Pancreas (tissue), 10 donors: ENCODE results near the gene ASCC2. TPM values are rescaled to one million over a fixed set of nuclear protein-coding genes. Genes with fewer than 3 reads are reported as not detected.

Experiments used
- ATAC-seq, 4 donors: fragments of 200-7000 bp; cut with Tn5 transposase; one replicate each; pipeline versions ENCODE4 v1.8.0 to v1.9.1; 2020; ENCODE audit warnings: mild to moderate bottlenecking in 4 of 4, moderate library complexity in 4 of 4
- DNase-seq, 6 donors: peaks; one replicate each; pipeline ENCODE4 v3.0.0-alpha.2; 2020
- FAIRE-seq: peaks from 2 replicates; lab custom pipeline; 2012; peaks lifted over from hg19 to GRCh38; lab: Jason Lieb, UNC
- H3K27ac ChIP-seq, 4 donors: fragments of 200-600 bp; sonication (generic); 1 replicate in 3 of 4; 2 replicates in 1 of 4; pipeline versions ENCODE4 v1.5.0 to v1.8.0; 2020
- H3K27me3 ChIP-seq, 4 donors: fragments of 200-600 bp; one replicate each; pipeline ENCODE4 v1.8.0; 2021
- H3K36me3 ChIP-seq, 3 donors: fragments of 200-600 bp; sonication (generic) in 1 of 3; one replicate each; pipeline versions ENCODE4 v1.5.0 to v1.8.0; 2020 to 2021
- H3K4me1 ChIP-seq, 3 donors: fragments of 200-600 bp; one replicate each; pipeline ENCODE4 v1.8.0; 2021
- H3K4me3 ChIP-seq, 4 donors: fragments of 200-600 bp; sonication (generic) in 2 of 4; one replicate each; pipeline versions ENCODE4 v1.5.0 to v1.8.0; 2020 to 2021
- H3K9me3 ChIP-seq, 4 donors: fragments of 200-600 bp; one replicate each; pipeline ENCODE4 v1.8.0; 2021
- CTCF ChIP-seq, 4 donors: fragments of 200-600 bp; sonication (generic) in 3 of 4; IDR thresholded peaks; one replicate each; pipeline versions ENCODE4 v1.5.0 to v1.8.0; 2021; ENCODE audit warnings: antibody characterized with exemption in 4 of 4
- WGBS, 2 donors: extraction: QIAGEN DNeasy Blood & Tissue Kit; methylation state at CpG; one replicate each; pipeline ENCODE4 v1.1.7; 2013; 5-methylcytosine and 5-hydroxymethylcytosine counted together
- intact Hi-C, 3 donors: fragments of 100-400 bp; cut with DNase I; formaldehyde crosslinking; loops; one replicate each; pipeline versions ENCODE4 v1.11.1 to v1.14.2; 2022
- polyA plus RNA-seq, 2 donors: library from polyadenylated mRNA; stranded (reverse); fragments of 200-250 nt; gene quantifications; one replicate each; pipeline ENCODE4 v1.2.3, GENCODE V29; 2013
- total RNA-seq, 6 donors: library from RNA; stranded (reverse); fragmentation: NEBNext Ultra II Directional in 4 of 6; extraction: Animal tissue kit (Norgen Biotek cat#: 25700) in 4 of 6; gene quantifications; one replicate each; pipeline versions ENCODE4 v1.2.1 to v1.2.4, GENCODE V29; 2021 to 2023
- donor health status: healthy with polysubstance abuse.
- donor health status: DM: no; HTN: no; CAD: no; lungs with moderate emphysema.
- donor health status: DM: no; HTN: no; CAD: no.
- donor health status: control.
- donor health status: control.
- donor health status: Bipolar disorder and iron deficiency.
- donor health status: DM: yes; HTN: yes; CAD: no.
- donor health status: DM: no; HTN: no; CAD: no.
- donor health status: DM: no; HTN: no; CAD: no.
- donor health status: DM: yes; HTN: yes; CAD: no.

Gene ASCC2
- total and polyA plus RNA-seq, 8 donors: 26.4 to 66.6 (median 31.1) TPM

DNA sequence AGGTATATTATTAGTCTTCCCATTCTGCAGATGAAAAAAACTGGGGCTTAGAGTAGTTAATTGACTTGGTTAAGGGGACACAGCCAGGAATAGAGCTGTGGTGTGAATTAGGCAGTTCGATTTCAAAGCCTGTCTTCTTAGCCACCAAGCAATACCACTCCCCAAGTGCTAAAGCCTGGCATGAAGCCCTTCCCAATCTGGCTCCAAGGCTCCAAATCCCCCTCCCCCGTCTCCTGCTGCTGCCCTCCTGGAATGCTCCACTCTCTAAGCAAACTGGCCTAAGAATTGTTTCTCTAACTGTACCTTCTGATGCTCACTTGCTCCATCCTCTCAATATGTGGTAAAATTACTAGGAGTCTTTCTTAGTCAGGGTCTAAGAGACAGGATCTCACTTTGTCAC, 18.6 kb downstream of the ASCC2 start:
- WGBS, 2 donors: 87 to 100% methylated on average over 2 of the region's 2 CpGs
- H3K9me3 ChIP-seq: no peaks in the 10 kb centered on the region
- intact Hi-C loops: no loop called here
- H3K4me1 ChIP-seq: peaks cover 0 to 9% (median 0%) of the 10 kb centered on the region in 3 donors
- no peak overlapping the region for H3K27ac ChIP-seq
- no peak for DNase-seq
- no peaks in the 10 kb centered on the region for H3K27me3 ChIP-seq
- TF ChIP-seq CTCF (IDR thresholded peaks at IDR 0.05): no peak
- H3K4me3 ChIP-seq: no peak overlapping the region
- H3K36me3 ChIP-seq: peaks cover 0 to 18% (median 0%) of the 10 kb centered on the region in 3 donors
- no peak for ATAC-seq
- no peak for FAIRE-seq

GRCh38 chr22:29817724-29818123, 20.4 kb downstream of the ASCC2 start:
- no peaks in the 10 kb centered on the region for H3K27me3 ChIP-seq
- H3K4me3 ChIP-seq: no peak overlapping the region
- H3K4me1 ChIP-seq: peaks cover 0 to 9% (median 0%) of the 10 kb centered on the region in 3 donors
- H3K9me3 ChIP-seq: no peaks in the 10 kb centered on the region
- DNase-seq: no peak
- FAIRE-seq: no peak
- H3K27ac ChIP-seq: no peak overlapping the region
- intact Hi-C loops: no loop called here
- no peak for TF ChIP-seq CTCF (IDR thresholded peaks at IDR 0.05)
- ATAC-seq: no peak
- H3K36me3 ChIP-seq: peaks cover 0 to 23% (median 11%) of the 10 kb centered on the region in 3 donors
- WGBS, 2 donors: 86 to 94% methylated on average over 1 of the region's 1 CpG

DNA sequence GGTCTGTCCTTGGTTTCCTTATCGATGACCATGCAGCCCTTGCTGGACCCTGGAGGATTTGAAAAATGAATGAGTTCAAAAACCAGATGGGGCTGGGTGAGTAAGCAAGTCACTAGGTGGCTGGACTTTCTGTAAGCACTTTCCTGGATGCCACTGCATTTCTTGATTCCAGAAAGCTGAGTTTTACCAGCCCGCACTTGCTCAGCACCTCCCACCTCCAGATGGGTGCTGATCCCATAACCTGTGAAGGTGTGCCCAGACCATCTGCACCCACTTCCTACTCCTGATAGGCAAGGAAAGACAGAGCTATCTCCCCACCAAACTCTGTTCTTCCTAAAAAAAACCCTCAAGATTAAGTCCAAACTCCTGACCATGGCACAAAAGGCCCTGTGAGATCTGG, 21.1 kb downstream of the ASCC2 start:
- Histone ChIP-seq H3K4me1 (peaks cover 0 to 5% (median 0%) of the 10 kb centered on the region in 3 donors), H3K4me3 (no peak overlapping the region), H3K27ac (no peak overlapping the region), H3K36me3 (peaks cover 0 to 30% (median 11%) of the 10 kb centered on the region in 3 donors), H3K27me3 (no peaks in the 10 kb centered on the region), H3K9me3 (no peaks in the 10 kb centered on the region)
- no peak for TF ChIP-seq CTCF (IDR thresholded peaks at IDR 0.05)
- FAIRE-seq: no peak
- 86 to 93% methylated on average over 2 of the region's 2 CpGs for WGBS, 2 donors
- DNase-seq: no peak
- ATAC-seq: no peak
- intact Hi-C loops: no loop called here

DNA sequence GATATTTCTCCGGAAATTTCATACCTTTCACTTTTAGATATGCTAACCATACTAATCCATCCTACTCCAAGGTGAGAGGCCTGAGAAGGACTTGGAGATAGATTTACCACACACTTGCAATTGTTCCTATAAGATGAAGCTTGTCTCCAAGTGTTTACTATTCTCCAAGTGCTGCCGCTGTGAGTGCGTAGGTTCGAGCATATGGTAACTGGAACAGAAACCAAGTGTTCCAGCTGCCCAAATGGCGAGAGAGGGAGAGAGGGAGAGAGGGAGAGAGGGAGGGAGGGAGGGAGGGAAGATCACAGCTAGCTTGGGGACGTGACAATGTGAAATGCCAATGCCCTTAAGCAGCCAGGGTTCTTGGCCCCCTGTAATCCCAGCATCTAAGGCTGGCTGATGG, 21.5 kb downstream of the ASCC2 start:
- Histone ChIP-seq H3K4me1 (peaks cover 0 to under 1% (median 0%) of the 10 kb centered on the region in 3 donors), H3K27me3 (no peaks in the 10 kb centered on the region), H3K9me3 (no peaks in the 10 kb centered on the region), H3K36me3 (peaks cover 0 to 35% (median 11%) of the 10 kb centered on the region in 3 donors), H3K4me3 (no peak overlapping the region), H3K27ac (no peak overlapping the region)
- DNase-seq (no peak), ATAC-seq (no peak), FAIRE-seq (no peak)
- TF ChIP-seq CTCF (IDR thresholded peaks at IDR 0.05): no peak
- intact Hi-C loops: no loop called here
- WGBS, 2 donors: 80 to 85% methylated on average over 5 to 6 of the region's 6 CpGs

- Histone ChIP-seq H3K27me3 (no peaks in the 10 kb centered on the region), H3K9me3 (no peaks in the 10 kb centered on the region), H3K4me1 (no peaks in the 10 kb centered on the region), H3K4me3 (no peak overlapping the region), H3K27ac (no peak overlapping the region), H3K36me3 (peaks cover 0 to 38% (median 11%) of the 10 kb centered on the region in 3 donors)
- DNase-seq: peak in 3 of 6 donors; percentile 29 to 40 (median 29)
- WGBS, 2 donors: 48% methylated on average over 2 of the region's 2 CpGs
- intact Hi-C loops: no loop called here
- TF ChIP-seq CTCF (IDR thresholded peaks at IDR 0.05): no peak
- FAIRE-seq: no peak
- ATAC-seq: peak in 2 of 4 donors; percentile 37 to 63
Observed at GRCh38 chr22:29816128-29816527, 21.9 kb downstream of the ASCC2 start.
